GM19372 (cell line): Measurements from ENCODE around the gene GSC2.

Source experiments
- ATAC-seq: cut with Tn5 transposase; IDR thresholded peaks from one replicate; pipeline ENCODE4 v1.9.1; 2021; ENCODE audit warnings: mild to moderate bottlenecking, low read depth, moderate library complexity; ENCODE audit not compliant: unreplicated experiment

GSC2 gene

DNA sequence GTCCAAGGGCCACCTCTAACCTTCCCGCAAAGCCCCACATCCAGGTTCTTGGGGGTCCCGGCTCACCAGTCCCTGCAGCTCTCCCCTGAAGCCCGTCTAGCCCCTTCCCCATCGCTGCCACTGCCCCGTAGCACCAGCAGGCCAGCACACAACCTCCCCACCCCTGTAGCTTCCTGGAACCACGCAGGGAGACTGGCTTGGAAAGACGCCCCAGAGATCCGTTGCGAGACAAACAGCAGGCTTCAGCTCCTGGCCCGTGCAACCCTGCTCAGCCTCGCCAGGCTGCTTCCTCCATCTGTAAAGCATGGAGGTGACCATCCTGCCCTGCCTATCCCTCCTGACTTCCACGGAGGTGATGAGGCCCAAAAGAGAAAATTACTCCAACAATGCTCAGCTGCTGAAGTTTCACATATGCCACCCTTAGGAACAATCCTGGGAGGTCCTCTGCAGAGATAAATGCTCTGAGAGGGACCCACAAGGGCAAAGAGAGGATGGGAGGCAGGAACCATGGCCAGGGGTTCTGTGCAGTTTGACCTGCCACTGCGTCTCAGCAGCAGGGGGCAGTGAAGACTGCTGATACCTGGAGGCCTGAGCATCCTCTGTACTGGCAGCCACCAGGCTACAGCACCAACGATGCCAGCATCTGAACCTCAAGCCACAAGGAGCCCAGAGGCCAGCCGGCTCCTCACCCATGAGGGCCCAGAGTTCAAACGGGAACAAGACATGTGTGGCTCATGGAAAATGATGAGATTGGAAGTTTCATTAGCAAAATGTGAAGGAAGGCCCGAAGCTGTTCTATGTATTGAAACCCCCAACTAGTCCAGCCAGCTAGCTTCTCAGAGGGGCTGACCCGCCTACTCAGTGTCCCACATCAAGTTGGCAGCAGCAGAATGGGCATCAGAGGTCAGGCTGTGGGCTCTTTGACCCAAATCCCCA lies 44.0 kb downstream of the GSC2 start:
- no peak for ATAC-seq

DNA sequence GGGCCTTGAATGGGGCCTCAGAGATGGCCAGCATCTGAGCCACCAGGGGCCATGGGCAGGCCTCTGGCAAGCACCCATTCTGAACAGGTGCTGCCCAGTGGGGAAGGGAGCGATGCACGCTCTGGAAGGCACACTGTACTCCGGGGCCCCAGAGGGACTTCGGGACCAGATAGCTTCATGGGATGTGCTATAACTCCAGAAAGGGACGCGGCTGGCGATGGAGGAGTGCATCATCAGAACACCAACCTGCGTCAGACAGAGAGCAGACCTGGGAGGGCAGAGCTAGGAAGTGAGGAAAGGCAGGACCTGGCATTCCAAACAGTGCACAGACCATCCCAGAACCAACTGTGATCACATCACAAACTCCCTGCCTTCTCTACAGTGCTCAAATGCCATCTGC lies 44.6 kb downstream of the GSC2 start:
- no peak for ATAC-seq

DNA sequence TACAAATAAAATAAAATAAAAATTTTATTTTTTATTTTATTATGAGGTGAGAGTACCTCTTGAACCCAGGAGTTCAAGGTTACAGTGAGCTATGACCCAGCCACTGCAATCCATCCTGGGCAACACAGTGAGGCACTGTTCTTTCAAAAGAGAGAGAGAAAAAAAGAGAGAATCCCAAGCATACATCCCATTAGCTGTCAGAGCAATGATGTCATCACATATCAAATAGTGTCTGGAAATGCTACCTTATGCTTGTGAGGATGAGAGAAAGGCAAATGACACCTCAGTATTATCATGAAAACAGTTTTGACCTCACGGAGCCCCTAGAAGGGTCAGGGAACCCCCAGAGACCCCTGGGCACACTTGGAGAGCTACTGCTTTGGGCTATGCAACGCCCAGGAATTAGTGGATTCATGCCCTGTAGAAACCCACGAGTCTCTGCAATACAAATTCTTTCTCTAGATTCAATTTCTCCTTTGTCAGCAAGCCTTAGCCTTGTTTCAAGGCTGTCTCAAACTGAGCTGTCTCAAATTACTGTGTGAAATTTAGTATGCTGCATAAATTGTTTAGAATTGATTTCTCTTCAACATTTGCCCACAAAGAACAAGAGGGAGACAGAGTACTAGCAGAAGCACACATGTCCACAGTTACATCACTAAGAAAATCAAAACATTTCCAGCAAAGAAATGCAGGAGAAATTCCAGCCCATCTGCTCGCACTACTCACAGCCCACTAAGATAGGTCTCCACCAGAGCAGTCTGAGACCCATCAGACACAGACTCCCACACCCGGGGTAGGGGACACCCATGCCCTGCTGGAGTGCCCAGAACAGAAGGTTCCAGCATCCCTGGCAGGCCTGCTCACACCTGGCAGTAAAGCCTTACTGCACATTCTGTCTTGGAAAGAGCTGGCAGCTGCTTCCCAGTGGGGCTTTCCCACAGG lies 45.9 kb downstream of the GSC2 start:
- no peak for ATAC-seq

DNA sequence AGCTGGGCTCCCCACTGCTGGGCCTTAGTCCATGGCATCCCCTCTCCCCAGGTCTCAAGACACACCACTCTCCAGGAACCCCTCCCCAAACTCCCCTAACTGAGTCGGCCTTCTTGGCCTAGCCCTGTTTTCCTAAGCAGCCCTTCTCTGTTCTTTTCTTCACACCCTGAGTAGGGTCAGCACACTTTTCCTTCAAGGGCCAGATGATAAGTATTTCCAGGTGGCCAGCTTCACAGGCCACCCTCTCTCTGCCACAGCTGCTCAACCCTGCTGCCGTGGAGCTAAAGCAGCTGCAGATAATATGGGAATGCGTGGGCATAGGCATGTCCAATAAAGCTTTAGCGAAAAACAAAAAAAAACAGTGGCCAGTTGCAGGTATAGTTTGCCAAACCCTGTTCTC lies 51.9 kb downstream of the GSC2 start:
- no peak for ATAC-seq

DNA sequence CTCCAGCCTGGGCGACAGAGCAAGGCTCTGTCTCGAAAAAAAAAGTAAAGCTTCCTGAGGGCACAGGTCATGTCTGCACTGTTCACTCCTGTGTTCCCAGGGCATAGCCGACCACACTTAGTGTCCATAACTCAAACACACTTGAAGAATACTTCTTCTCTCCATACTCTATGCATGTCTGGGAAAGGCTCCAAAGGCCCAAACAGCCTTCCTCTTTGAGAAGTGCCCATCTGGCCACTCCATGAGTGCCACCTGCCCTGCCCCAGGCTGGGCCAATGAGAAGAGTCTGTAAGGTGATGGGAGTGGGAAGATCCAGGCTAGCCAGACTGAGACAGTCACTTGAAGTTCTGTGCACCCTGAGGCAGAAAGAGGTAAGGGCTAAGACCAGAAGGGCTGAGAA lies 52.6 kb downstream of the GSC2 start:
- no peak for ATAC-seq
